GM12891 (cell line): Measurements from ENCODE around the gene SRGAP1.

Source experiments
- POLR2A ChIP-seq: IDR thresholded peaks from 2 replicates; pipeline ENCODE4 v1.6.1; 2011; ENCODE audit warnings: low read depth, low read length, control low read depth
- POLR2AphosphoS5 ChIP-seq: IDR thresholded peaks from 2 replicates; pipeline ENCODE4 v1.6.1; 2011; ENCODE audit warnings: low read depth, low read length, control low read depth
- TAF1 ChIP-seq: IDR thresholded peaks from 2 replicates; pipeline ENCODE4 v1.6.1; 2011; ENCODE audit warnings: low read depth, low read length, control low read depth

DNA sequence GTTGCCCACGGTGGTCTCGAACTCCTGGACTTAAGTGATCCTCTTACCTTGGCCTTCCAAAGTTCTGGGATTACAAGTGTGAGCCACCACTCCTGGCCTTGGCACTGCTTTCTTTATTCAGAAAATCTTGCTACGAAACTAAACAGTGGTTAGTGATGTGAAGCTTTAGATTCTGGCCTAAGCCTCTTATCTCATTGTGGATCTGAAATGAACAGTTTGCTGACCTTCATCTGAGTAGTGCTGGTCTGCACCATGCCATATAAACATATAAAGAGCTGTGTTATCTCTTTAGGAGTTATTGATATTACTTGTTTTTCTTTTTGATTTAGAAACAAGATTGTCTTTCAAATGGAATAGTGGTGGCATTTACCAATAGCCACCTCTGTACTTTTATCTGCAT is 22.6 kb downstream of the SRGAP1 start:
- TF ChIP-seq TAF1 (no peak), POLR2A (no peak), POLR2AphosphoS5 (no peak)
